ENCODE results near the gene ANXA1. TPM values are rescaled to one million over a fixed set of nuclear protein-coding genes. Genes with fewer than 3 reads are reported as not detected.

The ANXA1 gene
- total RNA-seq, 1 experiment from 2014 or later = 731 TPM

- DNase-seq (ENCODE audit: unreplicated experiment) = no peak
- ChIA-PET POLR2A (no interaction called here), CTCF (interaction anchor here (0.7 to 3.9 kb wide), 19 partner anchors 9 to 1376 kb away, joined by 3 to 29 read pairs (median 4); no protein-coding TSS in a partner anchor)
- Mint-ChIP-seq H3K27ac (ENCODE audit: low read depth, unreplicated experiment) (no peak overlapping the region), H3K27me3 (ENCODE audit: insufficient read depth, unreplicated experiment) (peaks cover 78% of the 10 kb centered on the region), H3K4me3 (ENCODE audit: unreplicated experiment) (no peak overlapping the region), H3K36me3 (ENCODE audit: insufficient read depth, unreplicated experiment) (no peaks in the 10 kb centered on the region), H3K4me1 (ENCODE audit: insufficient read depth, unreplicated experiment) (no peaks in the 10 kb centered on the region), H3K9me3 (ENCODE audit: unreplicated experiment) (no peaks in the 10 kb centered on the region)
- intact Hi-C loops (cut with micrococcal nuclease) = no loop called here
- no TSS peak for BruUV-seq (replicated peaks)
- TF ChIP-seq, protein P1, sequence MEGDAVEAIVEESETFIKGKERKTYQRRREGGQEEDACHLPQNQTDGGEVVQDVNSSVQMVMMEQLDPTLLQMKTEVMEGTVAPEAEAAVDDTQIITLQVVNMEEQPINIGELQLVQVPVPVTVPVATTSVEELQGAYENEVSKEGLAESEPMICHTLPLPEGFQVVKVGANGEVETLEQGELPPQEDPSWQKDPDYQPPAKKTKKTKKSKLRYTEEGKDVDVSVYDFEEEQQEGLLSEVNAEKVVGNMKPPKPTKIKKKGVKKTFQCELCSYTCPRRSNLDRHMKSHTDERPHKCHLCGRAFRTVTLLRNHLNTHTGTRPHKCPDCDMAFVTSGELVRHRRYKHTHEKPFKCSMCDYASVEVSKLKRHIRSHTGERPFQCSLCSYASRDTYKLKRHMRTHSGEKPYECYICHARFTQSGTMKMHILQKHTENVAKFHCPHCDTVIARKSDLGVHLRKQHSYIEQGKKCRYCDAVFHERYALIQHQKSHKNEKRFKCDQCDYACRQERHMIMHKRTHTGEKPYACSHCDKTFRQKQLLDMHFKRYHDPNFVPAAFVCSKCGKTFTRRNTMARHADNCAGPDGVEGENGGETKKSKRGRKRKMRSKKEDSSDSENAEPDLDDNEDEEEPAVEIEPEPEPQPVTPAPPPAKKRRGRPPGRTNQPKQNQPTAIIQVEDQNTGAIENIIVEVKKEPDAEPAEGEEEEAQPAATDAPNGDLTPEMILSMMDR (IDR thresholded peaks at IDR 0.05; ENCODE audit: unreplicated experiment) = no peak
Observed at GRCh38 chr9:73199448-73199847, 47.8 kb downstream of the ANXA1 start.

GRCh38 chr9:73199886-73200285 is 48.2 kb downstream of the ANXA1 start:
- TF ChIP-seq, protein P1 (IDR thresholded peaks at IDR 0.05; ENCODE audit: unreplicated experiment) = peak; percentile 18
- intact Hi-C loops (cut with micrococcal nuclease) = loop anchor here (1.0 to 5.0 kb wide), 4 partner anchors 366 to 1543 kb away; no protein-coding TSS in a partner anchor
- ChIA-PET CTCF (interaction anchor here (0.6 to 3.9 kb wide), 36 partner anchors 9 to 1543 kb away, joined by 3 to 29 read pairs (median 4); no protein-coding TSS in a partner anchor), POLR2A (no interaction called here)
- peak; percentile 45 for DNase-seq (ENCODE audit: unreplicated experiment)
- peaks cover 82% of the 10 kb centered on the region for H3K27me3 Mint-ChIP-seq (ENCODE audit: insufficient read depth, unreplicated experiment)
- no peaks in the 10 kb centered on the region for H3K9me3 Mint-ChIP-seq (ENCODE audit: unreplicated experiment)
- no peak overlapping the region for H3K27ac Mint-ChIP-seq (ENCODE audit: low read depth, unreplicated experiment)
- H3K4me3 Mint-ChIP-seq (ENCODE audit: unreplicated experiment) = no peak overlapping the region
- no TSS peak for BruUV-seq (replicated peaks)
- no peaks in the 10 kb centered on the region for H3K36me3 Mint-ChIP-seq (ENCODE audit: insufficient read depth, unreplicated experiment)
- H3K4me1 Mint-ChIP-seq (ENCODE audit: insufficient read depth, unreplicated experiment) = no peaks in the 10 kb centered on the region

DNA sequence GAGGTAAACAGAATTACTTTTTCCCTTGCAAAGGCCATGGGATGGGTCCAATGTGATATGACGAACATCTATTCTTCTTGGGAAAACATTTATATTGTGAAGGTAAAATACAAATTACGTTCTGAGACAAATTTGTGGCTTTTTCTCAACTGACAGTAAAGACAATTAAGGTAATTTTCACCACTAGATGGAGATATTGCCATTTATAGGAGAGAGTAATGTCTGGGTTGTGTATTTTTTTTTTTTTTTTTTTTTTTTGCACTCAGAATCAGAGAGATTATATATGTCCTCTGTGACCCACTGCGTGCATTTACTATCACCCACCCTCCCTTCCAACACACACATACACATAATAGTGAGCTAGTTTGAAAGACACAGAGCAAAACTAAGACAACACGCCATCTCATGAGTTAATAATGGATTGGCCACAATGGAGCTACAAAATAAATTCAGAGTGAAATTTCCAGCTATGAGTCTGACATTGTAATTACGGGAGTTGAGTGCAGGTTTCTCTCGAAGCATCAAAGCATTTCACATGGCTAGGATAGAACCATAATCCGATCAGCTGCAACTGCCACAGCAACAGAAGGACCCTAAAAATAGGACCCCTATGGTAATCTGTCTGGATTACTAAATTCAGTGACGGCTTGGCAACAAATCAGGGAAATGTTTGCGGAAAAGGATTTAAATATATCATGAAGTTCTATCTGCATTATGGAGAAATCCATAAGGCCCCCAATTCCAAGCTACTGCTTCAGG is 49.2 kb downstream of the ANXA1 start:
- ChIA-PET CTCF (interaction anchor here (0.5 to 3.9 kb wide), 60 partner anchors 8 to 1744 kb away, joined by 3 to 29 read pairs (median 4); no protein-coding TSS in a partner anchor), POLR2A (interaction anchor here (0.7 kb wide), 1 partner anchor 15 kb away, joined by 3 read pairs; no protein-coding TSS in a partner anchor)
- Mint-ChIP-seq H3K4me1 (ENCODE audit: insufficient read depth, unreplicated experiment) (no peaks in the 10 kb centered on the region), H3K36me3 (ENCODE audit: insufficient read depth, unreplicated experiment) (no peaks in the 10 kb centered on the region), H3K27ac (ENCODE audit: low read depth, unreplicated experiment) (no peak overlapping the region), H3K27me3 (ENCODE audit: insufficient read depth, unreplicated experiment) (peaks cover 82% of the 10 kb centered on the region), H3K9me3 (ENCODE audit: unreplicated experiment) (no peaks in the 10 kb centered on the region), H3K4me3 (ENCODE audit: unreplicated experiment) (no peak overlapping the region)
- BruUV-seq (replicated peaks) = no TSS peak
- TF ChIP-seq, protein P1 (IDR thresholded peaks at IDR 0.05; ENCODE audit: unreplicated experiment) = peak; percentile 43
- peak; percentile 44 for DNase-seq (ENCODE audit: unreplicated experiment)
- intact Hi-C loops (cut with micrococcal nuclease) = loop anchor here (1.0 to 5.0 kb wide), 5 partner anchors 365 to 1542 kb away; no protein-coding TSS in a partner anchor

DNA sequence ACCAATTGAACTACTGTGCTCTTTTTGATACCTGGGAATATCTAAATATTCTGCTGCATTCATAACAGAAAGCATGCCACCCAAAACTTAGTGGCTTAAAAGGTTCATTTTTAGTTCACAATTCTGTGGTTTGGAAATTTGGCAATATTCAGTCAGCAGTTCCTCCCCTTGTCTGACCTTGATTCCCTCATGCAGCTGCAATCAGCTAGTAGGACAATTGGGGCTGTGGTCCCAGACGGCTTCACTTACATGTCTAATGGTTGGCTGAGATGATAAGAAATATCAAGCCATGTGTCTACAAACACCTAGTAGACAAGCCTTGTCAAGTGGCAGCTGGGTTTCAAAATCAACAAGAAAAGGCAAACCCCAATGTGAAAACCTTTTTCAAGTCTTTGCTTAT is 51.3 kb downstream of the ANXA1 start:
- no peak for DNase-seq (ENCODE audit: unreplicated experiment)
- ChIA-PET CTCF (interaction anchor here (0.6 to 3.9 kb wide), 4 partner anchors 27 to 1473 kb away, joined by 3 to 29 read pairs (median 3); no protein-coding TSS in a partner anchor), POLR2A (no interaction called here)
- no peak overlapping the region for H3K27ac Mint-ChIP-seq (ENCODE audit: low read depth, unreplicated experiment)
- intact Hi-C loops (cut with micrococcal nuclease) = loop anchor here (1.0 to 5.0 kb wide), 2 partner anchors 464 to 480 kb away; no protein-coding TSS in a partner anchor
- H3K4me1 Mint-ChIP-seq (ENCODE audit: insufficient read depth, unreplicated experiment) = no peaks in the 10 kb centered on the region
- TF ChIP-seq, protein P1 (IDR thresholded peaks at IDR 0.05; ENCODE audit: unreplicated experiment) = no peak
- H3K27me3 Mint-ChIP-seq (ENCODE audit: insufficient read depth, unreplicated experiment) = peaks cover 86% of the 10 kb centered on the region
- H3K9me3 Mint-ChIP-seq (ENCODE audit: unreplicated experiment) = no peaks in the 10 kb centered on the region
- no TSS peak for BruUV-seq (replicated peaks)
- H3K4me3 Mint-ChIP-seq (ENCODE audit: unreplicated experiment) = no peak overlapping the region
- H3K36me3 Mint-ChIP-seq (ENCODE audit: insufficient read depth, unreplicated experiment) = no peaks in the 10 kb centered on the region
